ENCODE measurements around the gene ARHGEF16.

The ARHGEF16 gene

DNA sequence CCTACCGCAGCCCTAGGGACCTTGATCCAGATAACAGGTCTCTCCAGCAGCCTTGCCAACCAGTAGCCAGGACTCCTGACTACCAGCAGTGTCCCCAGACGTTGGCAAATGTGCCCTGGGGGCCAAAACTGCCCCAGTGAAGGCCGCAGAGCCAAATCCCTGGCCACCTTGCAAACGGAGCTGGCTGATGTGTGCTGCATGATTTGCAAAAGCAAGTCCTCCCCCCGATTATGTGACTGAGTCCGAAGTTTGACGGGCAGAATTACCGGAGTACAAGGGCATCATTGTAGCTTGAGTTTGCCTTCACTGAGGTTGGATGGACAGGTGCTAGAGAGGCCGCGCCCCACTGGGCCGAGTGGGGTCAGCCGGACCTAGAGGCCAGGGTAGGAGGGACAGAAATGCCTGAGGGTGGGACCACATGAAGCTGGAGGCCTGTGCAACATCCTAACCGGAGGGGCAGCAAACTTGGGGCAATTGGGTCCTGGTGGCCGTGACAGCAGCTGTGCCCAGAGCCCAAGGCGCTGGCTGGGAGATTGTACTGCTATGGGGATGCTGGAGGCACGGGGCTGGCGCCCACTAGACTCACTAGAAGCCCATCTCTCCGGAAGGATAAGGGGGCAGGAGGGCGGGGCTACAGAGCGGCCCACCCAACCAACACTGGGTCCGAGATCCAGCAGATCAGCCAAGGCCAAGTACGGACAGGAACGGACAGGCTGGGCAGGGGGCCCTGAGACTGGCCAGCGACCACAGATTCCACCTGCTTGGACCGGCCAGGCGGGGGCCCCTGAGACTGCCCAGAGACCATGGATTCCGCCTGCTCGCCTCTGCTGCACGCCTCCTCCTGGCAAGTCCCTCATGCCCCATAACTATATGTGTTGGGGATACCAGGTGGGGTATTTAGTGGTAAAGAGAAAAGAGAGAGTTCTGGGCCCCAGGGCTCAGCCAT lies 2.8 kb downstream of the ARHGEF16 start:
- no peak for DNase-seq (ENCODE audit: low read depth)

DNA sequence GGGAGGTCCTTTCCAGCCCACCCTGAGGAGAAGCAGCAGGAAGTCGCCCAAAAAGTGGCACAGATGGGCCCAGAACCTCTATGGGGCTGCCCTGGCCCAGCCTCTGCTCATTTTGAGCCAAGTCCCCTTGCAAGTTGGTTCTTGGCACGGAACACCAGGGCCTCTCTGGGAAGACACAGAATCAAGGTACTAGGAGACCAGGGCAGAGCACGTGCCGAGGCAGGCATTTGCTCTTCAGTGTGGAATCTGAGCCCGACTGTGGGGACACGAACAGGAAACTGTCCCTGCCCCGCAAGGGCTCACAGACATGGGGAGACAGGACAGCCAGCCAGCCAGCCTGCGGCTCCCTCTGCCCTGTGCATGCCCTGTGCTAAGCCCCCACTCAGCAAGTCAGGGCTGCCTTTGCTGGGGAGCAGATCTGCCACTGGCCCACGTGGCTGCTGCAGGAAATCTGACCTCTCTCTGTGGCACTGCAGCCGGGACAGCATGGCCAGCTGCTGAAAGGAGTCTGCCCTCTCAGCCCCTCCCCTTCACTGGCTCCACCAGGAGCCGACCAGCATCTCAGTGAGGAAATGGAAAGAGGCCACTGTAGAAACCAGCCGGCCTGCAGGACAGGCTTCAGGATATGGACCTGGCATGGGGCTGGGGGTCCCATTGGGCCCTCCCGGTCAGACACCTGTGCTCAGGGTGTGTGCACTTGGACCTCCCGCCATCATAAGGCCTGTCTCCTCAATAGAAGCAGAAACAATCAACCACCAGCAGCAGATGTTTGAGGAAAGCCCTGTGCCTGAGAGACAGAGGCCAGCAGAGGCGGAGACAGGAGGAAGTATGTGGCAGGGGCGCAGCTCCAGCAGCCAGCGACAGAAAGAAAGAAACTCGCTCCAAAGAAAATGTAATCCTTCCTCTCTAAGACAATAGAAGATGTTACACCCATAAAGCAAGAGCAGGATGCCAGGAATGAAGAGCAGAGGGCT lies 3.7 kb downstream of the ARHGEF16 start:
- no peak for DNase-seq (ENCODE audit: low read depth)

DNA sequence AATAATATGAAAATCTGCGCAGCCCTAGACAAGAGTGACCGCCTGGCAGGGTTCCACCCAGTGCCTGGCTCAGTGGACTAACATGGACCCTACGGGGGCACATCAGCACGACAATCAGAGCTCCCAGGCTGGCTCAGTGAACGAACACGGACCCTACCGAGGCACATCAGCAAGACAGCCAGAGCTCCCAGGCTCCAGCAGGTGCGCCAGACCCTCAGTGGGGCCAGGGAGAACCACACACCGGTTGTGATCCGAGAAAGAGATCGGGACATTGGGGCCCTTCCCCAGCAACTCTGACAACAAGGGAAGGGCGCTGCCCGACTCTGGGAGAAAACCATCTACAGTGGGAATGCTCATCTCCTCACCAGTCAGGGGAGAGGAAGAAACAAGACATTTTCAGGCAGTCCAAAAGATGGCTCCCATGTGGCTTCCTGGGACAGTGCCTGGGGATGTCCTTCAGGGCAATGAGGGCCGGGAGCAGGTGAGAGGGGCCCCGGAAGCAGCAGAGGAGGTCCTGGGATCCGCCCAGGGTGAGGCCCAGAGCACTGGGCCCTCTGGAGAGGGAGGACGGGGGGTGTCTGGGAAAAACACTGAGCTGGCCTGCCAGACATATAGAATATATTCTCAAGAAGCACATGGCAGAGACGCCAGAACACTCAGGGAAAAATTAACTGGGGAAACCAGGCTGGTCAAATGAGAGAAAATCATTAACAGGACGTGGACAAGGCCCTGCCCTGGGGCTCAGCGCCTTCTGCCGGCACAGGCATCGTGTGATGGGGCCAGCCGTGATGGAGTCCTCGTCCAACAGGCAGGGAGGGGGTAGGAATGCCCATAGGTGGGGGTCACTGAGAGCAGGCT lies 4.8 kb downstream of the ARHGEF16 start:
- no peak for DNase-seq (ENCODE audit: low read depth)

- DNase-seq (ENCODE audit: low read depth) = no peak
Measured at GRCh38 chr1:3459940-3460671, 5.6 kb downstream of the ARHGEF16 start.

DNA sequence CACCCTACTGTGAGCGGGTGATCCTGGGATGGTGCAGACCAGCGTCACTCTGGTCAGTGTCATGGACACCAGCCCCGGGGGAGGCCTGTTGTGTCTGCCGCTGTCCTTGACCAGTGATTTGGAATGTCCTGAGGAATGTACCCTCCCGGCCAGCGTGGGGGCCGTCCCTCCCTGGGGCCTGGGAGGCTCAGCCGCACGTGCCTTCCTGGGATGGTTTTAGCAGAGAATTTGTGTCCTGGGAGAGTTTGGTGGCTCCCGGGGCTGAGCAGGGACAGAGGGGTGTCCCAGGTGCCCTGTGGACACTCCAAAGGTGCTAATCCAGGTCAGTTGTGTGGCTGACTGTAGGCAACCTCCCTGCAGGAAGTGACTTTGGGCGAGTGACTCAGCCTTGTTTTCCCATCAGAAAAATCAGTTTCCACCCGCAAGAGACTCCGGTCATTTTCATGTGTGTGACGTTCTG lies 6.2 kb downstream of the ARHGEF16 start:
- DNase-seq (ENCODE audit: low read depth) = no peak

DNA sequence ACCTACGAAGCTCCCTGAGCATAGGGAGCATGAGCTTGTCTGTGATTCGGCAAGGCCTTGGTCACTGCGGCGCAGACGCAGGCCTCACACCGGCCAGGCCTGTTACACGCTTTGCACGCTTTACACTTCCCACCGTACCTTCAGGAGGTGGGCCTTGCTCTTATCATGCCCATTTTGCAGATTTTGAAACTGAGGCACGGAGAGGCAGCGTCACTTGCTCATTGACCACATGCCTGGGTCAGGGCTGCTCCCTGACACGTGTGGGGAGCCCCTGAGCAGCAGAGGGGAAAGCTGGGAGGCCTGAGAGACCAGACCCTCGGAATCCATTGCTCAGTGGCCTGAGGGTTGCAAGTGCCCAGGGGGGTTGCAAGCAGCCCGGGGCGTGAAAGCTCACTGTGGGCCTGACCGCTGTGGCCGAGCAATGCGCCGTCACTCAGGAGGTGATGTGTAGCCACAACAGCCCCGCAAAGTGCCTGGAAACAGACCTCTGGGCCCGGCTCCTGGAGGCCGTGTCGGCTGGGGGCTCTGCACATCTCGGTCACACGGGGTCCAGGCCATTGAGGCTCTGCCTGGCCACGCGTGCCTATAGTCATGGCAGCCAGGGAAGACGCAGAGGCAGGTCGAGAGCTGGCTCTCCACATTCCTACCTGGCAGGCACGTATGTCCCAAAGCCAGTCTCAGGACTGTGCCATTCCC lies 6.9 kb downstream of the ARHGEF16 start:
- DNase-seq (ENCODE audit: low read depth) = no peak

DNA sequence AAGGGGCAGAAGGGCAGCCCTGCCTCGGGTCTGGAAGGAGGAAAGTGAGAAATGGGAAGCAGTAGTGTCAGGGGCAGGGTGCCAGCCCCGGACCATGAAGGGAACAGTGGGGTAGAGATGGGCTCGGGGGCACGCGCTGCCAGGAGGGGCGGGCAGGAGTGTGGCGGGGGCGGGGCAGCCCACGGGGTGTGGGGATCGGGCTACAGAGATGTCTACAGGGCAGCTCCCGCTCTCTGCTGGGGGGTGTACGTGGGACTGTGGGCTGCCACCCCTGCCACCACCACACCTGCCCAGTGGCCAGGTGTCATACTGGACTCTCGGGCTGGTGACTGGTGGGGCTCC lies 7.4 kb downstream of the ARHGEF16 start:
- DNase-seq (ENCODE audit: low read depth) = no peak

DNA sequence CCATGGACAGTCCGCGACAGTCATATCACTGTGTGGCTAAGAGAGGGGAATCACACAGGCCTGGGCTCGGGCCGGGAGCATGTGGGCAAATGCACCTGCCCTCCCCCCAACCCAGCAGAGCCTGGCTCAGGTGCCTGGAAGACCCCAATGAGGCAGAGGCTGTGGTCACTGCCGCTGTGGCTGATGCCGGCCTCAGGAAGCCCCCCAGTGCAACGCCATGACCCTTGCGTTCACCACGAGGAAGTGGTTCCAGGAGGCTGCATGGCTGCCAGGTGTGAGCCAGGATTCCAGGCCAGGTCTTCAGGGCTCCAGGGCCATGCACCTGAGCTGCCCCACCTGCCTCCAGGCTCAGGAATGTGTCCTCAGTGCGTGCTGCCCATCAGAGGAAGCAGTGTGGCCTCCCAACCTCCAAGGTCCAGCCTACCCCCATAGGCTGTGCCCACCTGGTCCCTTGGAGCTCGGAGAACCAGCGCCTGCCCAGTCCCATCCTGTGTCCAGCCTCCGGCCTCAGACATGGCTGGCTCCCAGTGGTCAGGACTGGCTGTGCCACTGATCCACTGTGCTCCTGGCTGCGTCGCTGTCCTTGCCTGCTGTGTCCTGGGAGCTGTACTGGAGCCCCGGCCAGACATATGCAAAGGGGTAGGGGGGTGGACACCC lies 8.0 kb downstream of the ARHGEF16 start:
- DNase-seq (ENCODE audit: low read depth) = no peak

DNA sequence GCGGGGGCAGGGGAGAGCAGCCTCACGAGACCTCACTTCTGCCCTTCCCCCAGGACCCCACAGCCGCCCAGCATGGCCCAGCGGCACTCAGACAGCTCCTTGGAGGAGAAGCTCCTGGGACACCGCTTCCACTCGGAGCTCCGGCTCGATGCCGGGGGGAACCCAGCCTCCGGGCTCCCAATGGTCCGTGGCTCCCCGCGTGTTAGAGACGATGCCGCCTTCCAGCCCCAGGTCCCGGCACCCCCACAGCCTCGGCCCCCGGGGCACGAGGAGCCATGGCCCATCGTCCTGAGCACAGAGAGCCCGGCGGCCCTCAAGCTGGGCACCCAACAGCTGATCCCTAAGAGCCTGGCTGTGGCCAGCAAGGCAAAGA lies 8.5 kb downstream of the ARHGEF16 start:
- no peak for DNase-seq (ENCODE audit: low read depth)

DNA sequence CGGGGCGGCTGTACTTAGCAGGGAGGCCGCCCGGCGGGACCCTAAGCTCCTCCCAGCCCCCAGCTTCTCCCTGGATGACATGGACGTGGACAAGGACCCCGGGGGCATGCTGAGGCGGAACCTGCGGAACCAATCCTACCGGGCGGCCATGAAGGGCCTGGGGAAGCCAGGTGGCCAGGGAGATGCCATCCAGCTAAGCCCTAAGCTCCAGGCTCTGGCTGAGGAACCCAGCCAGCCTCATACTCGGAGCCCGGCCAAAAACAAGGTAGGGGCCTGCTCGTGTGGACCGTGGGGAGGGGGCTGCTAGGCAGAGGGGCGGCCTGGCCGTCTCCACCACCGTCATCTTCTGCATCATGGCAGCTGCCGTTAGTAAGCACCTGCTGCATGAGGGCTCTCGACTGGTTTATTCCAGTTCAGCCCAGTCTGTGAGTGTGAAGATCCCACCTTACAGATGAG lies 9.0 kb downstream of the ARHGEF16 start:
- no peak for DNase-seq (ENCODE audit: low read depth)

DNA sequence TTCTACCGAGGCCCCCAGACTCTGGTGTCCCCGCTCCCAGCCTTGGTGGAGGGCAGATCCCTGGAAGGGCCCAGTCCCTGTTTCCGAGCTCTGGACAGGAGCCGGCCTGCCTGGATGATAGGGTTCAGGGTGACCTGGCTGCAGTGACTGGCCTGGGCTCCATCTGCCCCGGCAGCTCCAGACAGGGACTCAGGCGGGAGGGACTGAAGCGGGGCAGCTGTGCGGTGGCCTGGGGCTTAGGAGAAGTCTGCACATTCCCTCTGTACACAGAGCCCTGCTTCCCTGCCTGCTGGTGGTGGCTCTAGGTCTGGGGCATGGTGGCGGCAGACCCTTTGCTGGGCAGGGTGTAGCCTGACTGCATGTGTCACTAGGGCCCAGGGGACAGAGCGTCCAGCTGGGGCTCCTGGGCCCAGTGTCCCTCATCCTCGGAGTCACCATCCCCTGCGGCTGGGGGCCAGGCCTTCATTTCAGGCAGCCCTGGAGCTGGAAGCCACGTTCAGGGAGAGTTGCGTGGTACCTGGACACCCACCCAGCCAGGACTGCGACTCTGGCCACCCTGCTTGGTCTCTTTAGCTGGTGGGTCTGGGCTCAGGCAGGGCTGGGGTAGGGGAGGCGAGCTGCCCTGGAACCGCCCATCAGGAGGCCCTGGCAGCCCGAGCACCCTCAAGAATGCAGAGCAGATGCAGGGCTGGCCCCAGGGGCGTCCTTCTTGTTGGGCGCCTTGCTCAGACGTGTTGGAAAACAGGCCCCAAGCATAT lies 9.6 kb downstream of the ARHGEF16 start:
- no peak for DNase-seq (ENCODE audit: low read depth)

- no peak for DNase-seq (ENCODE audit: low read depth)
Measured at GRCh38 chr1:3464649-3465025, 10.2 kb downstream of the ARHGEF16 start.

- no peak for DNase-seq (ENCODE audit: low read depth)
Measured at GRCh38 chr1:3465091-3465934, 10.8 kb downstream of the ARHGEF16 start.

DNA sequence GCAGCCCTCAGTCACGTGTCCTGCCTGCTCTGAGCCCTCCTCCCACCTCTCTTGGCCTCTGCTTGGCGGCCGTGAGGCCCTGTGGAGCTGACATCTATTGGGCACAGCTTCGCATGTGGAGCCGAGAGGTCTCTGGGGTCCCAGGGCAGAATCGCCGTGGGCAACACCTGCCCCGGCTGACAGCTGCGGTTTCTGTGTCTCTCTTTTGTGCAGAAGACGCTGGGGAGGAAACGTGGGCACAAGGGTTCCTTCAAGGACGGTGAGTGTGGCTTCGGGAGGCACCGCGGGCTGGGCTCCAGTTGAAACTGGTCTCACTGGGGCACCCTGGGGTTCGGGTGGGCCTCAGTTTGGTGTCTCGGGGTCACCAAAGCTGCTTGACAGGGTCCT lies 11.5 kb downstream of the ARHGEF16 start:
- DNase-seq (ENCODE audit: low read depth) = no peak

GRCh38 chr1:3466366-3467075 lies 12.1 kb downstream of the ARHGEF16 start:
- no peak for DNase-seq (ENCODE audit: low read depth)

GRCh38 chr1:3467096-3468036 lies 12.9 kb downstream of the ARHGEF16 start:
- no peak for DNase-seq (ENCODE audit: low read depth)

Measured in HS-27A (cell line).